Measurements from ENCODE around the gene FFAR3.

GRCh38 chr19:35397064-35397463 is 38.8 kb downstream of the FFAR3 start:
- TF ChIP-seq CTCF (IDR thresholded peaks at IDR 0.05; ENCODE audit: borderline replicate concordance, extremely low read depth, low read length, poor library complexity, severe bottlenecking) (no peak), EZH2 (IDR thresholded peaks at IDR 0.05; ENCODE audit: borderline replicate concordance, low read depth, low read length, severe bottlenecking) (no peak)

Measured in DND-41 (cell line).